HL-60 (cell line): ENCODE data around the gene TCTN1.

ENCODE experiments used
- CTCF ChIP-seq: IDR thresholded peaks from one replicate; pipeline ENCODE4 v1.5.1; 2011; ENCODE audit warnings: low read length, control low read depth, inconsistent platforms; ENCODE audit not compliant: insufficient read depth
- TF ChIP-seq, protein P1 (sequence below): IDR thresholded peaks from 2 replicates; pipeline ENCODE4 v1.6.1; 2012; ENCODE audit warnings: low read depth; ENCODE audit not compliant: insufficient replicate concordance

- TF ChIP-seq, protein P1, sequence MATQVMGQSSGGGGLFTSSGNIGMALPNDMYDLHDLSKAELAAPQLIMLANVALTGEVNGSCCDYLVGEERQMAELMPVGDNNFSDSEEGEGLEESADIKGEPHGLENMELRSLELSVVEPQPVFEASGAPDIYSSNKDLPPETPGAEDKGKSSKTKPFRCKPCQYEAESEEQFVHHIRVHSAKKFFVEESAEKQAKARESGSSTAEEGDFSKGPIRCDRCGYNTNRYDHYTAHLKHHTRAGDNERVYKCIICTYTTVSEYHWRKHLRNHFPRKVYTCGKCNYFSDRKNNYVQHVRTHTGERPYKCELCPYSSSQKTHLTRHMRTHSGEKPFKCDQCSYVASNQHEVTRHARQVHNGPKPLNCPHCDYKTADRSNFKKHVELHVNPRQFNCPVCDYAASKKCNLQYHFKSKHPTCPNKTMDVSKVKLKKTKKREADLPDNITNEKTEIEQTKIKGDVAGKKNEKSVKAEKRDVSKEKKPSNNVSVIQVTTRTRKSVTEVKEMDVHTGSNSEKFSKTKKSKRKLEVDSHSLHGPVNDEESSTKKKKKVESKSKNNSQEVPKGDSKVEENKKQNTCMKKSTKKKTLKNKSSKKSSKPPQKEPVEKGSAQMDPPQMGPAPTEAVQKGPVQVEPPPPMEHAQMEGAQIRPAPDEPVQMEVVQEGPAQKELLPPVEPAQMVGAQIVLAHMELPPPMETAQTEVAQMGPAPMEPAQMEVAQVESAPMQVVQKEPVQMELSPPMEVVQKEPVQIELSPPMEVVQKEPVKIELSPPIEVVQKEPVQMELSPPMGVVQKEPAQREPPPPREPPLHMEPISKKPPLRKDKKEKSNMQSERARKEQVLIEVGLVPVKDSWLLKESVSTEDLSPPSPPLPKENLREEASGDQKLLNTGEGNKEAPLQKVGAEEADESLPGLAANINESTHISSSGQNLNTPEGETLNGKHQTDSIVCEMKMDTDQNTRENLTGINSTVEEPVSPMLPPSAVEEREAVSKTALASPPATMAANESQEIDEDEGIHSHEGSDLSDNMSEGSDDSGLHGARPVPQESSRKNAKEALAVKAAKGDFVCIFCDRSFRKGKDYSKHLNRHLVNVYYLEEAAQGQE, result no peak
- TF ChIP-seq CTCF, result no peak
These were observed 43.8 kb downstream of the TCTN1 start for GRCh38 chr12:110657747-110658146.
